ENCODE results near the gene LRP5.
A peak's percentile ranks its signal among the peaks of the same experiment; 100 is the strongest.

LRP5 gene

GRCh38 chr11:68311160-68312116, 953 bp upstream of the LRP5 start:
- no peak for DNase-seq

GRCh38 chr11:68312780-68313573, 586 bp downstream of the LRP5 start:
- DNase-seq = no peak

GRCh38 chr11:68313574-68314202, 1.3 kb downstream of the LRP5 start:
- DNase-seq = no peak

- no peak for DNase-seq
Observed at GRCh38 chr11:68314203-68315170, 2.1 kb downstream of the LRP5 start.

GRCh38 chr11:68315171-68315920, 3.0 kb downstream of the LRP5 start:
- DNase-seq = no peak

- DNase-seq = no peak
Observed at GRCh38 chr11:68317147-68317785, 4.9 kb downstream of the LRP5 start.

- DNase-seq = no peak
Observed at GRCh38 chr11:68321293-68322051, 9.1 kb downstream of the LRP5 start.

- DNase-seq = no peak
Observed at GRCh38 chr11:68322052-68322430, 9.7 kb downstream of the LRP5 start.

GRCh38 chr11:68324241-68324640, 11.8 kb downstream of the LRP5 start:
- no peak for DNase-seq

GRCh38 chr11:68324695-68325094, 12.3 kb downstream of the LRP5 start:
- no peak for DNase-seq

GRCh38 chr11:68325183-68325906, 13.0 kb downstream of the LRP5 start:
- no peak for DNase-seq

- no peak for DNase-seq
Observed at GRCh38 chr11:68325907-68326220, 13.5 kb downstream of the LRP5 start.

GRCh38 chr11:68326334-68327215, 14.2 kb downstream of the LRP5 start:
- no peak for DNase-seq

GRCh38 chr11:68327586-68328370, 15.4 kb downstream of the LRP5 start:
- no peak for DNase-seq

GRCh38 chr11:68328374-68329091, 16.1 kb downstream of the LRP5 start:
- DNase-seq = peak; percentile 90

- DNase-seq = no peak
Observed at GRCh38 chr11:68329536-68329935, 17.1 kb downstream of the LRP5 start.
